K562 (cell line): ENCODE measurements around the gene FGFRL1. TPM values are rescaled to one million over a fixed set of nuclear protein-coding genes. Genes with fewer than 3 reads are reported as not detected.
A peak's percentile ranks its signal among the peaks of the same experiment; 100 is the strongest.

Experiments used
- ATAC-seq: fragments of 200-7000 bp; cut with Tn5 transposase; 3 replicates; pipeline ENCODE4 v1.9.1; 2020; ENCODE audit warnings: moderate library complexity
- BruUV-seq: library from RNA; stranded (reverse); fragments of 400-500 nt; replicated peaks from 2 replicates; lab custom pipeline; 2021; lab: Mats Ljungman, UMichigan
- CTCF ChIA-PET: fragments of 300-600 bp; formaldehyde crosslinking; extraction: SDS; loops from one replicate; lab custom pipeline; 2021; ENCODE audit warnings: low intra/inter-chr PET ratio; lab: Yijun Ruan, JAX
- POLR2A ChIA-PET: fragments of 300-600, 350-650 bp; sonication (Branson Sonifier 250); formaldehyde crosslinking; extraction: SDS; loops from one replicate; lab custom pipeline; 2021; ENCODE audit warnings: antibody characterized with exemption, inconsistent platforms; lab: Yijun Ruan, JAX
- DNase-seq, 4 experiments: peaks; one replicate each; pipeline versions ENCODE4 v3.0.0 to v3.0.0-alpha.2; 2011 to 2018; ENCODE audit warnings: low spot score in 3 of 4, mixed read lengths in 3 of 4; ENCODE audit errors: extremely low read depth in 1 of 4
- FAIRE-seq: peaks from 2 replicates; lab custom pipeline; 2011; peaks lifted over from hg19 to GRCh38; lab: Jason Lieb, UNC
- H2AFZ ChIP-seq: 2 replicates; pipeline ENCODE4 v1.6.0; 2011; ENCODE audit warnings: low read depth, low read length, control low read depth, inconsistent platforms
- H3K27ac ChIP-seq: fragments of 200-600 bp; 3 replicates; pipeline ENCODE4 v1.8.0; 2011; ENCODE audit warnings: low read depth, mild to moderate bottlenecking, control low read depth, inconsistent platforms, low read length, moderate library complexity, mixed read lengths; ENCODE audit errors: extremely low read depth
- H3K27me3 ChIP-seq, 2 experiments: fragments of 300-600 bp in 1 of 2; 2 replicates in 1 of 2; 3 replicates in 1 of 2; pipeline versions ENCODE4 v1.6.0 to v1.8.0; 2011; ENCODE audit warnings: inconsistent platforms in 2 of 2, low read length in 2 of 2, mild to moderate bottlenecking in 1 of 2, mixed read lengths in 1 of 2, moderate library complexity in 1 of 2; ENCODE audit not compliant: control insufficient read depth in 2 of 2, insufficient read depth in 2 of 2
- H3K36me3 ChIP-seq: fragments of 300-600 bp; 3 replicates; pipeline ENCODE4 v1.8.0; 2011; ENCODE audit warnings: mild to moderate bottlenecking, low read length, inconsistent platforms; ENCODE audit not compliant: control insufficient read depth, insufficient read depth
- H3K4me1 ChIP-seq, 2 experiments: fragments of 200-600 bp in 1 of 2; replicated peaks in 1 of 2; 2 replicates in 1 of 2; 3 replicates in 1 of 2; pipeline versions ENCODE4 v1.5.1 to v1.8.0; 2011; ENCODE audit warnings: inconsistent platforms in 2 of 2, low read length in 2 of 2, mild to moderate bottlenecking in 1 of 2, mixed read lengths in 1 of 2, moderate library complexity in 1 of 2; ENCODE audit not compliant: control insufficient read depth in 2 of 2, insufficient read depth in 2 of 2
- H3K4me2 ChIP-seq: 2 replicates; pipeline ENCODE4 v1.6.1; 2011; ENCODE audit warnings: low read length, control low read depth, inconsistent platforms, mixed read lengths; ENCODE audit not compliant: insufficient read depth
- H3K4me3 ChIP-seq: fragments of 200-600 bp; sonication (generic), shearing (Covaris generic); 2 replicates; pipeline ENCODE4 v1.5.1; 2016; ENCODE audit warnings: control low read depth, inconsistent platforms
- H3K79me2 ChIP-seq: fragments of 200-600 bp; 3 replicates; pipeline ENCODE4 v1.8.0; 2011; ENCODE audit warnings: low read length, inconsistent platforms; ENCODE audit not compliant: control insufficient read depth, insufficient read depth
- H3K9ac ChIP-seq, 2 experiments: 2 replicates each; pipeline versions ENCODE4 v1.6.0 to v1.6.1; 2011; ENCODE audit warnings: low read depth in 2 of 2, low read length in 2 of 2, control low read depth in 1 of 2, inconsistent platforms in 1 of 2, mild to moderate bottlenecking in 1 of 2, mixed read lengths in 1 of 2; ENCODE audit not compliant: insufficient read depth in 1 of 2
- H3K9me1 ChIP-seq: one replicate; pipeline ENCODE4 v1.6.0; 2011; ENCODE audit warnings: inconsistent platforms, mild to moderate bottlenecking, low read length, moderate library complexity; ENCODE audit not compliant: control insufficient read depth, insufficient read depth
- H3K9me3 ChIP-seq: replicated peaks from 2 replicates; pipeline ENCODE4 v1.5.1; 2011; ENCODE audit warnings: low read depth, low read length, inconsistent platforms; ENCODE audit not compliant: control insufficient read depth, insufficient read depth
- H4K20me1 ChIP-seq: replicated peaks from 2 replicates; pipeline ENCODE4 v1.6.1; 2011; ENCODE audit warnings: low read length, inconsistent platforms, mixed read lengths; ENCODE audit not compliant: control insufficient read depth, insufficient read depth
- PHF21A ChIP-seq: fragments of 450-650 bp; IDR thresholded peaks from 2 replicates; pipeline ENCODE4 v1.6.1; 2017; ENCODE audit warnings: low read depth, borderline replicate concordance
- POLR2G ChIP-seq: fragments of 200-400 bp; formaldehyde crosslinking; IDR thresholded peaks from 2 replicates; pipeline ENCODE4 v1.6.1; 2017; ENCODE audit warnings: low read depth, mild to moderate bottlenecking, antibody characterized with exemption, low read length, moderate library complexity
- ZBTB5 ChIP-seq: fragments of 450-650 bp; IDR thresholded peaks from 2 replicates; pipeline ENCODE4 v1.6.1; 2017; ENCODE audit warnings: antibody characterized with exemption
- WGBS: fragments of 100-300 bp; shearing (Covaris generic); methylation state at CpG from one replicate; pipeline ENCODE4 v1.1.6; 2016; ENCODE audit warnings: low coverage, mixed read lengths; ENCODE audit not compliant: insufficient coverage; ENCODE audit errors: missing lambda C conversion rate; 5-methylcytosine and 5-hydroxymethylcytosine counted together
- in situ Hi-C: fragments of 300-500 bp; cut with MboI; formaldehyde crosslinking; loops from 4 replicates; pipeline ENCODE4 v1.15.0; 2018; ENCODE audit warnings: inconsistent platforms, mixed read lengths
- intact Hi-C: fragments of 100-400 bp; cut with micrococcal nuclease; formaldehyde crosslinking; loops from 2 replicates; pipeline ENCODE4 v1.14.2; 2022
- polyA plus RNA-seq, 8 experiments: library from polyadenylated mRNA; depleted of rRNA in 4 of 8; stranded (reverse) in 5 of 8; unstranded in 3 of 8; fragments of >200 nt; fragmentation: Nextera tagmentation in 2 of 8; fragmentation: Illumina TruSeq in 1 of 8; extraction: Ambion mirVana in 2 of 8; extraction: Trizol in 1 of 8; gene quantifications; 2 replicates each; pipeline versions ENCODE4 v1.2.1 to v1.2.3, GENCODE V29; 2011 to 2014; ENCODE audit warnings: inconsistent platforms in 1 of 8, missing spikeins in 1 of 8
- total RNA-seq, 7 experiments: library from RNA; depleted of rRNA in 6 of 7; stranded (reverse); fragments of >200 nt in 6 of 7; fragmentation: Illumina TruSeq in 2 of 7; extraction: Trizol in 2 of 7; gene quantifications; 2 replicates each; pipeline versions ENCODE4 v1.2.1 to v1.2.3, GENCODE V29; 2011 to 2021; ENCODE audit warnings: low replicate concordance in 1 of 7

Gene FGFRL1
- total and polyA plus RNA-seq, 9 of the 15 experiments (the other 6 are each of a cell fraction or from before 2014, with no cell fraction given), result 0.34 to 49.9 (median 14.6) TPM

- ChIA-PET CTCF (no interaction called here), POLR2A (no interaction called here)
- no peaks in the 10 kb centered on the region for H3K9me3 ChIP-seq
- no peaks in the 10 kb centered on the region for H3K27me3 ChIP-seq
- H3K4me3 ChIP-seq, result no peak overlapping the region
- peaks cover 1% of the 10 kb centered on the region; the same call in 1 of the 3 replicates for H3K79me2 ChIP-seq
- no peak overlapping the region for H3K4me2 ChIP-seq
- intact Hi-C loops (no loop called here), in situ Hi-C loops (no loop called here)
- no peak overlapping the region for H3K27ac ChIP-seq
- ATAC-seq (no peak), FAIRE-seq (no peak), DNase-seq (no peak)
- no peaks in the 10 kb centered on the region for H3K36me3 ChIP-seq
- H3K9me1 ChIP-seq, result no peaks in the 10 kb centered on the region
- BruUV-seq, result no TSS peak
- H3K9ac ChIP-seq, result no peak overlapping the region
- 97% methylated on average over 20 of the region's 48 CpGs for WGBS
- peaks cover 4 to 51% of the 10 kb centered on the region in 2 experiments for H3K4me1 ChIP-seq
- H4K20me1 ChIP-seq, result no peaks in the 10 kb centered on the region
- H2AFZ ChIP-seq, result no peak overlapping the region
- TF ChIP-seq POLR2G (0 out of 2 replicates have a peak, but pooled peaks have one; percentile 37), PHF21A (no peak), ZBTB5 (no peak)
Measured at GRCh38 chr4:1001561-1002130, 9.8 kb upstream of the FGFRL1 start.
